IMR-90 (cell line): Measurements from ENCODE around the gene LAMA3. TPM values are rescaled to one million over a fixed set of nuclear protein-coding genes. Genes with fewer than 3 reads are reported as not detected.

Experiments
- ATAC-seq: fragments of 200-7000 bp; cut with Tn5 transposase; 2 replicates; pipeline ENCODE4 v1.9.1; 2020; ENCODE audit warnings: low read depth, mild to moderate bottlenecking, moderate library complexity
- BruUV-seq: library from RNA; stranded (reverse); fragments of 400-500 nt; replicated peaks from 2 replicates; lab custom pipeline; 2021; lab: Mats Ljungman, UMichigan
- CTCF ChIA-PET: fragments of 300-600 bp; formaldehyde crosslinking; extraction: SDS; loops from one replicate; lab custom pipeline; 2021; ENCODE audit warnings: antibody characterized with exemption; lab: Yijun Ruan, JAX
- POLR2A ChIA-PET: fragments of 300-600 bp; sonication (Branson Sonifier 250); formaldehyde crosslinking; loops from one replicate; lab custom pipeline; 2022; ENCODE audit warnings: antibody characterized with exemption; ENCODE audit not compliant: unreplicated experiment; lab: Charles Lee
- DNase-seq: peaks from one replicate; pipeline ENCODE4 v3.0.0; 2013
- H2AFZ ChIP-seq: replicated peaks from 2 replicates; pipeline ENCODE3; 2013; ENCODE audit warnings: low read length, mild to moderate bottlenecking; ENCODE audit not compliant: poor library complexity
- H2AK5ac ChIP-seq: 2 replicates; pipeline ENCODE4 v1.6.1; 2013; ENCODE audit warnings: low read depth, low read length, inconsistent platforms
- H2AK9ac ChIP-seq: replicated peaks from 2 replicates; pipeline ENCODE3; 2013; ENCODE audit warnings: mild to moderate bottlenecking, low read depth, low read length, moderate library complexity; ENCODE audit not compliant: poor library complexity
- H2BK120ac ChIP-seq: 2 replicates; pipeline ENCODE4 v1.6.1; 2013; ENCODE audit warnings: low read depth, low read length, inconsistent platforms
- H2BK15ac ChIP-seq: 3 replicates; pipeline ENCODE4 v1.6.1; 2013; ENCODE audit warnings: low read depth, low read length, inconsistent platforms
- H2BK20ac ChIP-seq: 2 replicates; pipeline ENCODE4 v1.6.1; 2013; ENCODE audit warnings: low read depth, mild to moderate bottlenecking, inconsistent platforms, low read length, moderate library complexity
- H2BK5ac ChIP-seq: 2 replicates; pipeline ENCODE4 v1.6.1; 2013; ENCODE audit warnings: mild to moderate bottlenecking, low read depth, low read length, inconsistent platforms; ENCODE audit not compliant: poor library complexity, severe bottlenecking
- H3K14ac ChIP-seq: replicated peaks from 2 replicates; pipeline ENCODE4 v1.6.1; 2013; ENCODE audit warnings: low read depth, low read length, inconsistent platforms
- H3K18ac ChIP-seq: 2 replicates; pipeline ENCODE4 v1.6.1; 2013; ENCODE audit warnings: low read depth, low read length, control low read depth
- H3K23ac ChIP-seq: 2 replicates; pipeline ENCODE4 v1.6.1; 2013; ENCODE audit warnings: low read depth, low read length, inconsistent platforms
- H3K27ac ChIP-seq: 2 replicates; pipeline ENCODE4 v1.5.1; 2013; ENCODE audit warnings: mild to moderate bottlenecking, control low read depth, low read length; ENCODE audit not compliant: insufficient read depth
- H3K27me3 ChIP-seq: 2 replicates; pipeline ENCODE4 v1.6.1; 2013; ENCODE audit warnings: low read length; ENCODE audit not compliant: control insufficient read depth, insufficient read depth
- H3K36me3 ChIP-seq: 2 replicates; pipeline ENCODE4 v1.6.1; 2013; ENCODE audit warnings: low read length, mixed read lengths; ENCODE audit not compliant: control insufficient read depth, insufficient read depth
- H3K4ac ChIP-seq: 2 replicates; pipeline ENCODE4 v1.6.1; 2013; ENCODE audit warnings: low read depth, low read length, inconsistent platforms
- H3K4me1 ChIP-seq: 2 replicates; pipeline ENCODE4 v1.6.1; 2013; ENCODE audit warnings: low read length, mixed read lengths; ENCODE audit not compliant: control insufficient read depth, insufficient read depth
- H3K4me2 ChIP-seq: 2 replicates; pipeline ENCODE4 v1.6.1; 2013; ENCODE audit warnings: low read depth, mild to moderate bottlenecking, control low read depth, low read length, moderate library complexity
- H3K4me3 ChIP-seq: 2 replicates; pipeline ENCODE4 v1.5.1; 2013; ENCODE audit warnings: low read depth, mild to moderate bottlenecking, control low read depth, low read length, moderate library complexity; ENCODE audit not compliant: insufficient read depth
- H3K56ac ChIP-seq: 2 replicates; pipeline ENCODE4 v1.6.1; 2013; ENCODE audit warnings: low read length, inconsistent platforms; ENCODE audit not compliant: insufficient read depth; ENCODE audit errors: extremely low read depth
- H3K79me1 ChIP-seq, 2 experiments: 2 replicates each; pipeline ENCODE4 v1.6.1; 2013; ENCODE audit warnings: low read length in 2 of 2, inconsistent platforms in 1 of 2, low read depth in 1 of 2
- H3K9ac ChIP-seq: 2 replicates; pipeline ENCODE4 v1.6.1; 2013; ENCODE audit warnings: low read depth, low read length, control low read depth
- H3K9me1 ChIP-seq: 2 replicates; pipeline ENCODE4 v1.6.1; 2013; ENCODE audit warnings: low read length, inconsistent platforms; ENCODE audit not compliant: insufficient read depth
- H3K9me3 ChIP-seq: 2 replicates; pipeline ENCODE4 v1.6.1; 2013; ENCODE audit warnings: low read length; ENCODE audit not compliant: control insufficient read depth, insufficient read depth
- H4K20me1 ChIP-seq: 2 replicates; pipeline ENCODE4 v1.6.1; 2013; ENCODE audit warnings: low read length, inconsistent platforms; ENCODE audit not compliant: insufficient read depth
- H4K5ac ChIP-seq: 2 replicates; pipeline ENCODE4 v1.6.1; 2013; ENCODE audit warnings: mild to moderate bottlenecking, low read depth, low read length, control low read depth
- H4K8ac ChIP-seq, 2 experiments: 2 replicates each; pipeline ENCODE4 v1.6.1; 2013; ENCODE audit warnings: low read depth in 2 of 2, low read length in 2 of 2, control low read depth in 1 of 2, inconsistent platforms in 1 of 2
- H4K91ac ChIP-seq: 2 replicates; pipeline ENCODE4 v1.6.1; 2013; ENCODE audit warnings: low read depth, low read length, inconsistent platforms; ENCODE audit not compliant: insufficient read depth
- BHLHE40 ChIP-seq: fragments of 150-350 bp; IDR thresholded peaks from 2 replicates; pipeline ENCODE4 v1.6.1; 2016; ENCODE audit warnings: mild to moderate bottlenecking, low read depth, low read length
- CEBPB ChIP-seq: IDR thresholded peaks from 2 replicates; pipeline ENCODE4 v1.6.1; 2012; ENCODE audit warnings: low read depth, low read length, improper control_type of control experiment
- CHD1 ChIP-seq: IDR thresholded peaks from 2 replicates; pipeline ENCODE4 v1.6.1; 2012; ENCODE audit warnings: low read depth, low read length, improper control_type of control experiment
- CTCF ChIP-seq: conservative IDR thresholded peaks from 2 replicates; pipeline ENCODE4 v1.5.1; 2012; ENCODE audit warnings: mild to moderate bottlenecking, low read depth, low read length, improper control_type of control experiment
- ELK1 ChIP-seq: fragments of 150-350 bp; IDR thresholded peaks from 2 replicates; pipeline ENCODE4 v1.6.1; 2016; ENCODE audit warnings: low read depth, mild to moderate bottlenecking, low read length, moderate library complexity, borderline replicate concordance
- FOS ChIP-seq: fragments of 150-350 bp; IDR thresholded peaks from 2 replicates; pipeline ENCODE4 v1.6.1; 2016; ENCODE audit warnings: low read depth, low read length
- MAFK ChIP-seq: IDR thresholded peaks from 2 replicates; pipeline ENCODE4 v1.6.1; 2012; ENCODE audit warnings: low read depth, low read length, improper control_type of control experiment
- MXI1 ChIP-seq: IDR thresholded peaks from 2 replicates; pipeline ENCODE4 v1.6.1; 2012; ENCODE audit warnings: low read depth, mild to moderate bottlenecking, low read length, moderate library complexity, borderline replicate concordance
- NFE2L2 ChIP-seq: fragments of 150-350 bp; IDR thresholded peaks from 2 replicates; pipeline ENCODE4 v1.6.1; 2016; ENCODE audit warnings: low read depth, mild to moderate bottlenecking, low read length
- POLR2A ChIP-seq: IDR thresholded peaks from 2 replicates; pipeline ENCODE4 v1.6.1; 2012; ENCODE audit warnings: mild to moderate bottlenecking, low read depth, low read length
- RAD21 ChIP-seq: IDR thresholded peaks from 2 replicates; pipeline ENCODE4 v1.6.1; 2012; ENCODE audit warnings: low read length, improper control_type of control experiment
- RCOR1 ChIP-seq: IDR thresholded peaks from 2 replicates; pipeline ENCODE4 v1.6.1; 2012; ENCODE audit warnings: mild to moderate bottlenecking, low read length, improper control_type of control experiment; ENCODE audit not compliant: insufficient replicate concordance
- RFX5 ChIP-seq: IDR thresholded peaks from 2 replicates; pipeline ENCODE4 v1.8.0; 2012; ENCODE audit warnings: low read depth, mild to moderate bottlenecking, low read length, moderate library complexity
- SMC3 ChIP-seq: fragments of 150-350 bp; IDR thresholded peaks from 2 replicates; pipeline ENCODE4 v1.6.1; 2016; ENCODE audit warnings: low read depth, mild to moderate bottlenecking, antibody characterized with exemption, low read length, moderate library complexity
- USF2 ChIP-seq: fragments of 150-350 bp; IDR thresholded peaks from 2 replicates; pipeline ENCODE4 v1.6.1; 2017; ENCODE audit warnings: mild to moderate bottlenecking, antibody characterized with exemption, low read length, low read depth
- WGBS, 2 experiments: methylation state at CpG; one replicate each; pipeline versions ENCODE4 v1.1.5 to v1.1.7; 2013; ENCODE audit warnings: missing lambda C conversion rate in 2 of 2; ENCODE audit not compliant: insufficient read length in 1 of 2; ENCODE audit errors: extremely low coverage in 2 of 2; 5-methylcytosine and 5-hydroxymethylcytosine counted together
- dilution Hi-C: fragments of 300-500 bp; cut with HindIII; formaldehyde crosslinking; loops from one replicate; pipeline ENCODE4 v1.14.3; 2018; ENCODE audit warnings: low sequenced_read_pairs; ENCODE audit not compliant: unreplicated experiment
- in situ Hi-C: fragments of 300-500 bp; cut with MboI; formaldehyde crosslinking; loops from 3 replicates; pipeline ENCODE4 v1.14.3; 2019; ENCODE audit warnings: low sequenced_read_pairs, inconsistent platforms, mixed read lengths
- intact Hi-C: fragments of 100-400 bp; cut with micrococcal nuclease; formaldehyde crosslinking; loops from 2 replicates; pipeline ENCODE4 v1.10.0; 2022
- polyA plus RNA-seq, 3 experiments: library from polyadenylated mRNA; depleted of rRNA; stranded (reverse); fragments of >200 nt; gene quantifications; 2 replicates each; pipeline ENCODE4 v1.2.3, GENCODE V29; 2012; ENCODE audit warnings: low replicate concordance in 1 of 3
- total RNA-seq: library from RNA; depleted of rRNA; stranded (reverse); fragments of >200 nt; gene quantifications from 2 replicates; pipeline ENCODE4 v1.2.3, GENCODE V29; 2012

LAMA3 gene
- total and polyA plus RNA-seq, 2 of the 4 experiments (the other 2 are of a cell fraction), result 0.18 to 0.19 TPM

GRCh38 chr18:23673725-23674124 is 15.5 kb upstream of the LAMA3 start:
- H4K5ac ChIP-seq, result no peak overlapping the region
- ATAC-seq, result no peak
- H3K36me3 ChIP-seq, result no peaks in the 10 kb centered on the region
- H2BK15ac ChIP-seq, result no peak overlapping the region
- H2BK20ac ChIP-seq, result no peak overlapping the region
- H3K4ac ChIP-seq, result no peak overlapping the region
- no peaks in the 10 kb centered on the region for H3K9me1 ChIP-seq
- no peak overlapping the region for H3K56ac ChIP-seq
- no peak overlapping the region for H3K18ac ChIP-seq
- no peak overlapping the region for H2AFZ ChIP-seq
- H4K8ac ChIP-seq, result no peak overlapping the region
- H3K4me1 ChIP-seq, result no peaks in the 10 kb centered on the region
- H4K20me1 ChIP-seq, result no peaks in the 10 kb centered on the region
- H3K4me2 ChIP-seq, result no peak overlapping the region
- no CpG with 5 or more reads among the region's 1 CpG for WGBS, 2 experiments
- ChIA-PET POLR2A (no interaction called here), CTCF (no interaction called here)
- BruUV-seq, result no TSS peak
- H3K27me3 ChIP-seq, result peaks cover 52% of the 10 kb centered on the region
- no peak overlapping the region for H3K27ac ChIP-seq
- H2AK9ac ChIP-seq, result no peak overlapping the region
- no peaks in the 10 kb centered on the region for H3K79me1 ChIP-seq
- H2BK5ac ChIP-seq, result no peak overlapping the region
- no peak overlapping the region for H2AK5ac ChIP-seq
- in situ Hi-C loops, result no loop called here
- no peak overlapping the region for H3K4me3 ChIP-seq
- H4K91ac ChIP-seq, result no peak overlapping the region
- no peak overlapping the region for H3K14ac ChIP-seq
- H3K9ac ChIP-seq, result no peak overlapping the region
- TF ChIP-seq MXI1 (no peak), CEBPB (no peak), CHD1 (no peak), RFX5 (no peak), RAD21 (no peak), USF2 (no peak), ELK1 (no peak), SMC3 (no peak), MAFK (no peak), FOS (no peak), CTCF (no peak), POLR2A (no peak), BHLHE40 (no peak), NFE2L2 (no peak), RCOR1 (no peak)
- dilution Hi-C loops, result no loop called here
- intact Hi-C loops, result no loop called here
- DNase-seq, result no peak
- H3K9me3 ChIP-seq, result no peaks in the 10 kb centered on the region; the same call in 1 of the 2 replicates
- H3K23ac ChIP-seq, result no peak overlapping the region
- H2BK120ac ChIP-seq, result no peak overlapping the region
